NCI-H1417 (cell line): ENCODE data around the gene DGLUCY.
A peak's percentile ranks its signal among the peaks of the same experiment; 100 is the strongest.
"Not testable (repeated sequence)": the region's sequence is repeated elsewhere in the genome, so short reads cannot be mapped to it uniquely, and the experiment has no call there.

Experiments
- DNase-seq, 3 experiments: peaks; one replicate each; lab custom pipeline; 2025; lab: John Stamatoyannopoulos, UW

Gene DGLUCY

DNA sequence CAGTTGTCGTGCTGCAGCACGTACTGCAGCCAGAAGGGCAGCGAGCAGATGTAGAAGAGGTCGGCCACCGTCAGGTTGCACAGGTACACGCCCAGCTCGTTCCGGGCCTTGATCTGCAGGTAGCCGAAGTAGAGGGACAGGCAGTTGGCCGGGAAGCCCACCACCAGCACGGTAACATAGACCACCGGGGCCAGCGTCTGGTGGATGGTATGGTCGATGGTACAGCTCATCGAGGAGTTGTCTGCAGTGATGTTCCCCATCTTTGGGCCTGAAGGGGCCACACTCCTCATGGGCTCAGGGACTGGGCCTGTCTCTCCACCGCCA, 120.9 kb downstream of the DGLUCY start:
- DNase-seq, result no peak

DNA sequence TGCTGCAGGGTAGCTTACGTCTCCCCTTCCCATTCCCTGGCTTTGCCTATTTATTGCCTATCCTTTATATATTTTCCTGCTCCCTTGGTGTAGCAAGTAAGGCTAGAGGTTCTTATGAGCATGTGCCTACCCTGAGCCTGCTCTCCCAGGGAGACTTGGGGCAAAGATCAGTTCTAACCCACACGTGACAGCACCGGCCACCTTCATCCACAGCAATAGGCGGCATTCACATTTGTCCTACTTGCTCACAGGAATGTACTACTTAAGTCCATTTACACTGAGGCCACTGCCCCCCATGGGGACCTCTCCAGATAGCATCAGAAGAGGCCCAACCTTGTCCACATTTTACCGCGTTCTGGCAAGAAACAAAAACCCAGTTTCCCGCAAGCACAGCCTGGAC, 122.0 kb downstream of the DGLUCY start:
- DNase-seq, result no peak

DNA sequence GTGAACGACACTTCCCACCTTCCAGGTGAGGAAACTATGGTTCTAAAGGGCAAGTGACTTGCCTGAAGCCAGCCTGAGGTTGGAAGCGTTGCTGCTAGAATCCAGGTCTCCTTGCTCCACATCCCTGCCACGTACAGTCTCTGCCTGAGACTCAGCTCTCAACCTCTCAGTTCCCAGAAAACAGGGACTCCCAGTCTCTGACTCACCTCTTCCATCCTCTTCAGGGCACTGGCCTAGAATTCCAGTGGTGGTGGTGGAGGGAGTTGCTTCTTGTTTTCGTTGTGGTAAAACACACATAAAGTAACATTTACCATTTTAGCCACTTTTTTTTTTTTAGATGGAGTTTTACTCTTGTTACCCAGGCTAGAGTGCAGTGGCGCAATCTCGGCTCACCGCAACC, 123.3 kb downstream of the DGLUCY start:
- DNase-seq, result no peak

DNA sequence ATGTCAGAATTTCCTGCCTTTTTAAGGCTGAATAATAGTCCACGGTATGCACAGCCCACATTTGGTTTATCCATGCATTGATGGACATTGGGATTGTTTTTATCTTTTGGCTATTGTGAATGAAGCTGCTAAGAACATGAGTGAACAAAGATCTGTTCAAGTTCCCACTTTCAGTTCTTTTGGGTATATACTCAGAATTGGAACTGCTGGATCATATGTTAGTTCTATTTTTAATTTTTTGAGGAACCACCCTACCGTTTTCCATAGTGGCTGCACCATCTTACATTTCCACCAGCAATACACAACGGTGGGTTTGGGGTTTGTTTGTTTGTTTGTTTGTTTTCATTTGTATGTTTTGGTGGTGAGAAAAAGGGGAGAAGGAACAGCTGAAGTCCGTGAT, 124.2 kb downstream of the DGLUCY start:
- DNase-seq, result no peak

GRCh38 chr14:91238661-91239060, 124.8 kb downstream of the DGLUCY start:
- no peak for DNase-seq

- no peak for DNase-seq
These were observed 128.0 kb downstream of the DGLUCY start for GRCh38 chr14:91241863-91242262.

DNA sequence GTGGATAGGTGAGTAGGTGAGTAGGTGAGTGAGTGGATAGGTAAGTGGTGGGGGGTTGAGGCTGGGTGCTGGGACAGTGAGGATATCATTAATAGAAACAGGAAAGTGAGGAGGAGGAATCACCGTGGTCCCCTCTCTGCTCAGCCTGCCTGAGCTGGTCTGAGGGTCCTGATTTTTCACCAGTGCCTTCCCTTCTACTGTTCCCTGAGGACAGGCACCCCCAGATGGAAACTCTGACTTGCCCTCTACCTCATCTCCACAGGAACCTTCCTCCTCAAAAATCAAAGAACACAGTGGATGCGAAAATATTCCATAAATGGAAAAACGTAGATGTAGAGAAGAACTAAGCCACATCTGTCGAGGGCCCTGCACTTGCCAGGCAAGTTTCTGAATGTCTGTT, 128.8 kb downstream of the DGLUCY start:
- DNase-seq, result no peak

GRCh38 chr14:91243074-91243471, 129.2 kb downstream of the DGLUCY start:
- no peak for DNase-seq

DNA sequence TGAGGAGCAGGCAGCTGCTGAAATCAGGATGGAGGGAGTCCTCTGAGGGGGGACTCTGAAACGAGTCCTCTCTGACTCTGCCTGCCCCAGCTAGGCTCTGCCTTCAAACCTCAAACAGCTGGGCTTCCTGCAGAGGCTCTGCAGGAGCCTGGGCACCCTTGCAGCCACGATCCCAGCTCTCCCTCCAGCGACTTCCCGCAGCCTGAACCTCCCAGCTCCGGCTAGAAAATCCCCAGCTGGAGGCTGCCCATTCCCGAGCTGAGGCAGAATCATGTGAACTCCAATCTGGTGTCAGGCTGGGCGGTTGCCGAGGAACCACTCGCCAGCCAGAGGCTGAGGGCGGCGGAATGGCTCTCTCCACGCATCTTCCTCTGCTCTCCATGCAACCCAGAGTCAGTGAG, 130.6 kb downstream of the DGLUCY start, which contains the start of gene GPR68:
GPR68 (minus strand) TSS at position 204 of the 401 bp plus-strand sequence. CDS start 9,654 bp downstream, outside the sequence.
- DNase-seq, result peak; percentile 37 to 88 (median 74)

DNA sequence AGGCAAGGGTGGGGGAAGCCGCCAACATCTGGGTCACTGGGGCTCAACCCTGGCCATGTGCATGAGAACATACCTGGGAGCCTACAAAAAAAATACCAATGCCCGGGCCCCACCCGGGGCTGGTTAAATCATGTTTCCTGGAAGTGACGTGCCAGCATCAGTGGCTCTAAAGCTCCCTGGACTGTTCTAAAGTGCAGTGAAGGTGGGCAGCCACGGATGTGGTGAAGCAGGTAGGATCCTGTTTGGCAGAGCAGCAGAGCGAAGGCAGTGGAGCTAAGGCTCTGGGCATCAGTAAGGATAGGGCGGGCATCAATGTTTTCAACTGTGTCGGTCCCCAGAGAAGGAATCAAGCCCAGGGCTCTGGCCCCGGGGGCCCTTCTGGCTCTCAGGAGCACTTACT, 131.2 kb downstream of the DGLUCY start:
- no peak for DNase-seq

GRCh38 chr14:91245616-91246015, 131.7 kb downstream of the DGLUCY start:
- DNase-seq, result not testable (repeated sequence)

- peak in 1 of 3 experiments; percentile 39 for DNase-seq
These were observed 132.4 kb downstream of the DGLUCY start for GRCh38 chr14:91246051-91246852.

DNA sequence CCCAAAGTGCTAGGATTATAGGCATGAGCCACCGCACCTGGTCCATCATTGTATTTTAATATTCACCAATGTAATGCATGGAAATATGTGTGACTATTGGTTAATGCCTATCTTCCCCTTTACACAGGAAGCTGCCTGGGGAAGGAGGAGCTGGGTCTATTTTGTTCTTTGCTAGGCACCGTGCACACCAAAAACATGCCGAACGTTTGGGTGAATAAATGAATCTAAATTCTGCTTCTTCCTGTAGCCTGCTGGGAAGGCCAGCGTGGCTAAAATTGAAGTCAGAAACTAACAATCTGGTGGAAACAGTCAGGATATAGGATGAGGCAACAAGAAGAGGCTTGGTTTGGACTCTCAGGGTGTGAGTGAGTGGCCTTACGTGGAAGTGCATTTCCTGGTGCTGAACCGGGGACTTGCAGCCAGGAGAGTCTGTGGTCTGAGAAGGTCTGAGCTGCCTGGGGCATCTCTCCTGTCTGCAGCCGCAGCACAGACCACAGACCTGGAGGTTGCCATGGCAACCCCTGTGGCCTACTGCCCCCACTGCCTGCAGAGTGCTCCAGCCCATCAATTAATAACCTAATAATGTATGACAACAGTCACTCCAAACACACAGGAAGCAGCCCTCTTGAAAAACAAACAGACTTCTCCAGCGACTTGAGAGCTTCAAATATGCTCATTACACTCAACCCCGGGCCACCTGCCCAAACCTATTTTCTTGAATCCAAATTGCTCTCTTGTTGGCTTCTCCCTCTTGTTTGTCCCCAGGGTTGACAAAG, 136.2 kb downstream of the DGLUCY start:
- peak; percentile 80 to 100 (median 99) for DNase-seq

DNA sequence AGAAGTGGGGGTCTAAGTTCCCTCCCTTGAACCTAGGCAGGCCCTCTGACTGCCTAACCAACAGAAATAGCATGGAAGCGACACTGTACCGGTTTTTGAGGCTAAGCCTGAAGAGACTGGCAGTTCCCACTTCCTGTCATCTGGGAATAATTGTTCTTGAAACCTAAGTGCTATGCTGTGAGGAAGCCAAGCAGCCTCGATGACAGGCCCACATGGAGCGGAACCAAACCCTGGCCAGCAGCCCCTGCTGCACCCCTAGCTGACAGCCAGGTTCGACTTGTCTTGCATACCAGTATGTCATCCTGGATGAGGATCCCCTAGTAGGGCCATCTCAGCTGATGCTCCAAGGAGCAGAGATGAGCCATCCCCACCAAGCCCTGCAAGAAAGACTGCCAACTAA, 137.0 kb downstream of the DGLUCY start:
- DNase-seq, result peak in 2 of 3 experiments; percentile 34 to 87

DNA sequence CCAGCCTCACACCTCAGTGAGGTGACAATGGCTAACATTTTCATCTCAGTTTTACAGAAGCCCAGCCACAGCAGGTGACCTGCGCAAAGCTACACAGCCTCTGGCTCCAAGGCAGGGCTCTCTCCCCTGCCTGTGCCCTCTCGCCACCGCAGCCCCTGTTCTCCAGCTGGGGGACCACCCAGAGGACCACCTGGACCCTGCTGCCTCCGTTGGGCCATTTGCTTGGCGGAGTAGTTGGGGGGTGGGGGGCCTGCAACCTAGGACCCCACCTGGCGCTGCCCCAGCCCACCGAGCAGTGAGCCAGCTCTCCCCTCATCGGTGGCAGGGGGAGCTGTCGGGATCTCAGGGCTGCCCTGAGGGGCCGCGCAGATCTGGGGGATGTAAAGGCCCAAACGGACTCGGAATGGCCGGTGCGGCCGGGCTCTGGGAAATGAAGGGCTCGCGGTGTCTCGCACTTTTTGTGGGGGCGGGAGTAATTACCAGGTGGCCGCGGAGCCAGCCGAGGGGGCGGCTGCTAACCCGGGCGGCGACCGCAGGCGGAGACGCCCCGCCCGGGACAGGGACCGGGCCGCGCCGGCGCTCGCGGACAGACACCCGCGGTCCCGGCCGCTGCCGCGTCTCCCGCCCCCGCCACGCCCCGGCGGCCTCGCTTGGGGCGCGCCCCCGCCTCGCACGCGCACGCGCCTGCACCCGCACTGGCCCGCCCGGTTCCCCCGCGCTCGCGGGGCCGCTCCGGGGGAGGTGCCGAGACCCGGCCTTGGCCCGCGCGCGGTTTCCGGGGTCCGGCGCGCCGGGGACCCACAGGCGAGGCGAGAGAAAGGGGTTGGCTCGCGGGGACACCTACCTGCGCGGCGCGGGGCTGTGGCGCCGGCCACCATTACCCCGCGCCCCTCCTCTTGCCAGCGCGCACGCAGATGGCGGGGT, 139.3 kb downstream of the DGLUCY start:
- DNase-seq, result peak in 2 of 3 experiments; percentile 68 to 70

DNA sequence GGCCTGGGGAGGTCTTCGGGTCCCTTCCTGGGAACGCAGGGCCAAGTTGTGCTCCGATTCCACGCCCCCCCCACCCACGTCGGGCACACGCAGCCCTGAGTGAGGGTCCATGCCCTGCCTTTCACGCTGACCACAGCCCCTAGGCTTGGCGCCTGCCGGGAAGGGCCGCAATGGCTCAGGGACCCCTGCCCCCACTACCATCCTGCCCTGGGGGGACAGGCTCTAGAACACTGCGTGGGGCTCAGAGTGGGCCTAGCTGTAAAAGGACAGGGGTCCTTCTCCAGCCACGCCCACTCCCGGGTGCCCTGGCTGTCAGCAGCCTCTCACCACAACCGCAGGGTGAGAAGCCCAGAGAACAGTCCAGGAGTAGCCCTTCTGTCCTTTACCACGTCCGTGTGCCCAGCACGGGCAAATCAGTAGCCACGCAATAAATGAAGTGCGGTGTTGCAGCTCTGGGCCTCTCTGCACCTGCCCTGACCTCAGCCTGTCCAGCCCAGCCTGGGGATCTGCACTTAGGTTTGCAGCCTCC, 140.0 kb downstream of the DGLUCY start:
- peak in 2 of 3 experiments; percentile 63 to 68 for DNase-seq

GRCh38 chr14:91254461-91254860, 140.6 kb downstream of the DGLUCY start:
- DNase-seq, result no peak

GRCh38 chr14:91255026-91255695, 141.3 kb downstream of the DGLUCY start:
- no peak for DNase-seq

- no peak for DNase-seq
These were observed 142.8 kb downstream of the DGLUCY start for GRCh38 chr14:91256661-91257060.

GRCh38 chr14:91257328-91258010, 143.6 kb downstream of the DGLUCY start:
- peak in 1 of 3 experiments; percentile 19 for DNase-seq
